Measurements from ENCODE around the gene AQP9.
"Not testable (repeated sequence)": the region's sequence is repeated elsewhere in the genome, so short reads cannot be mapped to it uniquely, and the experiment has no call there.

Gene AQP9

DNA sequence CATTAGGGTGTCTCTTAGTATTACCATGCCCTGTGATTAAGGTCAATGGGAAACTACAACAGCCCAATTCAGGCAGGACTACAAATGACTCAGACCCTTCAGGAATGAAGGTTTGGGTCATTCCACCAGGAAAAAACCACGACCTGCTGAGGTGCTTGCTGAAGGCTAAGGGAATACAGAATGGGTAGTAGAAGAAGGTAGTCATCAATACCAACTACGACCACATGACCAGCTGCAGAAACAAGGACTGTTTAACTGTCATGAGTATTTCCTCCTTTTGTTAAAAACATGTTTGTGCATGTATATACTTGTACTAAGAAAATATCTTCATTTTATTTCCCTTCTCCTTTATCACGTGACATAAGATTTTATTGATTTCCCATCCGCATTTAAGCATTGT is 71.8 kb downstream of the AQP9 start:
- not testable (repeated sequence) for H3K4me3 ChIP-seq (ENCODE audit: low read length in 2 of 2); H2AFZ ChIP-seq (ENCODE audit: low read length); H3K27ac ChIP-seq (replicated peaks; ENCODE audit: low read length); H3K18ac ChIP-seq (ENCODE audit: low read length); H3K9ac ChIP-seq (ENCODE audit: low read depth, low read length, poor library complexity); H3K4ac ChIP-seq (ENCODE audit: low read length); H3K23ac ChIP-seq (ENCODE audit: low read depth, low read length, poor library complexity); H2BK5ac ChIP-seq (ENCODE audit: low read length); DNase-seq (ENCODE audit: low spot score); H3K4me1 ChIP-seq (ENCODE audit: control insufficient read depth in 2 of 2, insufficient read depth in 1 of 2, low read depth in 1 of 2, low read length in 2 of 2); H3K27me3 ChIP-seq (ENCODE audit: control insufficient read depth in 3 of 3, insufficient read depth in 3 of 3, low read depth in 1 of 3, low read length in 3 of 3); H3K36me3 ChIP-seq (replicated peaks in 1 of 2; ENCODE audit: control insufficient read depth in 2 of 2, insufficient read depth in 2 of 2, low read length in 2 of 2); H2BK15ac ChIP-seq (ENCODE audit: low read length); H4K8ac ChIP-seq (ENCODE audit: low read depth, low read length); H3K4me2 ChIP-seq (ENCODE audit: insufficient read depth, low read length, poor library complexity, severe bottlenecking); H2BK12ac ChIP-seq (ENCODE audit: low read length); H4K91ac ChIP-seq (ENCODE audit: low read depth, low read length, poor library complexity); H3K14ac ChIP-seq (ENCODE audit: low read length); H3K9me3 ChIP-seq (replicated peaks in 1 of 2; ENCODE audit: control insufficient read depth in 2 of 2, insufficient read depth in 1 of 2, low read depth in 1 of 2, low read length in 2 of 2); H2BK120ac ChIP-seq (ENCODE audit: low read depth, low read length); H3K79me1 ChIP-seq (ENCODE audit: low read depth, low read length); H2AK5ac ChIP-seq (ENCODE audit: low read depth, low read length)
- no CpG with 5 or more reads among the region's 4 CpGs for WGBS, 2 donors (ENCODE audit: extremely low coverage in 2 of 2, insufficient read length in 2 of 2, insufficient replicate concordance in 1 of 2)

GRCh38 chr15:58212909-58213526 is 74.8 kb downstream of the AQP9 start:
- Histone ChIP-seq H3K4me2 (ENCODE audit: insufficient read depth, low read length, poor library complexity, severe bottlenecking) (no peak overlapping the region), H3K23ac (ENCODE audit: low read depth, low read length, poor library complexity) (no peak overlapping the region), H2AFZ (ENCODE audit: low read length) (peak overlapping the region; percentile 57), H3K27ac (replicated peaks; ENCODE audit: low read length) (no peak overlapping the region), H2BK120ac (ENCODE audit: low read depth, low read length) (no peak overlapping the region), H3K9me3 (replicated peaks in 1 of 2; ENCODE audit: control insufficient read depth in 2 of 2, insufficient read depth in 1 of 2, low read depth in 1 of 2, low read length in 2 of 2) (no peaks in the 10 kb centered on the region), H2BK12ac (ENCODE audit: low read length) (no peak overlapping the region), H3K18ac (ENCODE audit: low read length) (no peak overlapping the region), H3K79me1 (ENCODE audit: low read depth, low read length) (no peaks in the 10 kb centered on the region), H3K36me3 (replicated peaks in 1 of 2; ENCODE audit: control insufficient read depth in 2 of 2, insufficient read depth in 2 of 2, low read length in 2 of 2) (no peaks in the 10 kb centered on the region), H3K27me3 (ENCODE audit: control insufficient read depth in 3 of 3, insufficient read depth in 3 of 3, low read depth in 1 of 3, low read length in 3 of 3) (no peaks in the 10 kb centered on the region), H3K4ac (ENCODE audit: low read length) (no peak overlapping the region), H4K91ac (ENCODE audit: low read depth, low read length, poor library complexity) (no peak overlapping the region), H3K4me3 (ENCODE audit: low read length in 2 of 2) (no peak overlapping the region), H4K8ac (ENCODE audit: low read depth, low read length) (no peak overlapping the region), H2BK5ac (ENCODE audit: low read length) (no peak overlapping the region), H2BK15ac (ENCODE audit: low read length) (no peak overlapping the region), H3K14ac (ENCODE audit: low read length) (no peak overlapping the region), H3K4me1 (ENCODE audit: control insufficient read depth in 2 of 2, insufficient read depth in 1 of 2, low read depth in 1 of 2, low read length in 2 of 2) (peaks cover 0 to 1% of the 10 kb centered on the region in 2 donors), H2AK5ac (ENCODE audit: low read depth, low read length) (no peak overlapping the region), H3K9ac (ENCODE audit: low read depth, low read length, poor library complexity) (no peak overlapping the region)
- no CpG with 5 or more reads among the region's 7 CpGs for WGBS, 2 donors (ENCODE audit: extremely low coverage in 2 of 2, insufficient read length in 2 of 2, insufficient replicate concordance in 1 of 2)
- no peak for DNase-seq (ENCODE audit: low spot score)

DNA sequence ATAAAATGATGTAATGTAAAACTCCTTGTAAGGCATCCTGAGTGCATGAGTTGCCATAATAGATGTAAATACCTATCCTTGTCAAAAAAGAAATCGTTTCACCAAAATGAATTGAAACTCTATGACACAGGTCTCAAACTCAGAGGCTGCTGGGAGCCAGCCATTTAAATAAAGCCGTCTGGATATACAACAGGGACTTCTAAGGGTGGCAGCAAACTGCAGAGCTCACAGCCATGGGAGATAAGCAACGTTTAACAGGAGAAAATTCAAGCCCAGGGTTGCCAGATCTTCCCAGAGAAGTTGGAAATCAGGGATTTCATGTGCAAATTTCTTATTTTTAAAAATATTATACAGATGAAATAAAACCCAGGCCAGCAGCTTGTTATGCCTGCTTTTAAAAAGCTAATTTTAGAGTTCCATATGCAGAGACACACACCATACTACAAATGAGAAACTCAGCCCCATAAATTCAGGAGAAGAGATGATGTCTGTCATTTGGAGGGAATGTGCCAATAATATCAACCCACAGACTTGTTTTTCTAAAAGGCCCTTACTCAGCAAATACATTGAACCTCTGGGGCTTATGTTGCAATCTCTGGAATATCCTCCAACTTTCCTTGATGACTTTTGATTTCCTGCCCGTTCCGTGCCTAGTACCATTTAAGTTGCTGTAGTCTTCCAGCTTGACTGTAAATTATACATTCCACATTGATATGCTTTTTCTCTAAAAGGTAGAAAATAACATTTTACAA is 75.6 kb downstream of the AQP9 start:
- no peak overlapping the region for H3K4me2 ChIP-seq (ENCODE audit: insufficient read depth, low read length, poor library complexity, severe bottlenecking)
- no peak overlapping the region for H2BK12ac ChIP-seq (ENCODE audit: low read length)
- no peak overlapping the region for H2BK5ac ChIP-seq (ENCODE audit: low read length)
- H2BK15ac ChIP-seq (ENCODE audit: low read length) = no peak overlapping the region
- H3K23ac ChIP-seq (ENCODE audit: low read depth, low read length, poor library complexity) = no peak overlapping the region
- peaks cover 0 to 1% of the 10 kb centered on the region in 2 donors for H3K4me1 ChIP-seq (ENCODE audit: control insufficient read depth in 2 of 2, insufficient read depth in 1 of 2, low read depth in 1 of 2, low read length in 2 of 2)
- H3K4ac ChIP-seq (ENCODE audit: low read length) = no peak overlapping the region
- no peak overlapping the region for H3K18ac ChIP-seq (ENCODE audit: low read length)
- DNase-seq (ENCODE audit: low spot score) = no peak
- no peak overlapping the region for H3K9ac ChIP-seq (ENCODE audit: low read depth, low read length, poor library complexity)
- no peaks in the 10 kb centered on the region for H3K9me3 ChIP-seq (replicated peaks in 1 of 2; ENCODE audit: control insufficient read depth in 2 of 2, insufficient read depth in 1 of 2, low read depth in 1 of 2, low read length in 2 of 2)
- H3K27me3 ChIP-seq (ENCODE audit: control insufficient read depth in 3 of 3, insufficient read depth in 3 of 3, low read depth in 1 of 3, low read length in 3 of 3) = no peaks in the 10 kb centered on the region
- no peaks in the 10 kb centered on the region for H3K79me1 ChIP-seq (ENCODE audit: low read depth, low read length)
- WGBS, 2 donors (ENCODE audit: extremely low coverage in 2 of 2, insufficient read length in 2 of 2, insufficient replicate concordance in 1 of 2) = no CpG with 5 or more reads among the region's 5 CpGs
- no peak overlapping the region for H4K91ac ChIP-seq (ENCODE audit: low read depth, low read length, poor library complexity)
- no peak overlapping the region for H2BK120ac ChIP-seq (ENCODE audit: low read depth, low read length)
- no peaks in the 10 kb centered on the region for H3K36me3 ChIP-seq (replicated peaks in 1 of 2; ENCODE audit: control insufficient read depth in 2 of 2, insufficient read depth in 2 of 2, low read length in 2 of 2)
- H4K8ac ChIP-seq (ENCODE audit: low read depth, low read length) = no peak overlapping the region
- no peak overlapping the region for H2AK5ac ChIP-seq (ENCODE audit: low read depth, low read length)
- H3K27ac ChIP-seq (replicated peaks; ENCODE audit: low read length) = no peak overlapping the region
- no peak overlapping the region for H3K4me3 ChIP-seq (ENCODE audit: low read length in 2 of 2)
- no peak overlapping the region for H3K14ac ChIP-seq (ENCODE audit: low read length)
- no peak overlapping the region for H2AFZ ChIP-seq (ENCODE audit: low read length)

- H4K91ac ChIP-seq (ENCODE audit: low read depth, low read length, poor library complexity) = no peak overlapping the region
These were observed 76.6 kb downstream of the AQP9 start for GRCh38 chr15:58214591-58215340.

More at GRCh38 chr15:58214591-58215340, 76.6 kb downstream of the AQP9 start:
- no peaks in the 10 kb centered on the region for H3K79me1 ChIP-seq (ENCODE audit: low read depth, low read length)
- no peak overlapping the region for H4K8ac ChIP-seq (ENCODE audit: low read depth, low read length)
- peaks cover 0 to 1% of the 10 kb centered on the region in 2 donors for H3K4me1 ChIP-seq (ENCODE audit: control insufficient read depth in 2 of 2, insufficient read depth in 1 of 2, low read depth in 1 of 2, low read length in 2 of 2)
- no peak overlapping the region for H2BK120ac ChIP-seq (ENCODE audit: low read depth, low read length)
- no peak overlapping the region for H3K27ac ChIP-seq (replicated peaks; ENCODE audit: low read length)
- H3K23ac ChIP-seq (ENCODE audit: low read depth, low read length, poor library complexity) = no peak overlapping the region
- no peaks in the 10 kb centered on the region for H3K9me3 ChIP-seq (replicated peaks in 1 of 2; ENCODE audit: control insufficient read depth in 2 of 2, insufficient read depth in 1 of 2, low read depth in 1 of 2, low read length in 2 of 2)
- no peak overlapping the region for H2AFZ ChIP-seq (ENCODE audit: low read length)
- no peak overlapping the region for H2BK15ac ChIP-seq (ENCODE audit: low read length)
- no peak overlapping the region for H2AK5ac ChIP-seq (ENCODE audit: low read depth, low read length)
- no peak overlapping the region for H2BK12ac ChIP-seq (ENCODE audit: low read length)
- no peaks in the 10 kb centered on the region for H3K27me3 ChIP-seq (ENCODE audit: control insufficient read depth in 3 of 3, insufficient read depth in 3 of 3, low read depth in 1 of 3, low read length in 3 of 3)
- no peak overlapping the region for H2BK5ac ChIP-seq (ENCODE audit: low read length)
- WGBS, 2 donors (ENCODE audit: extremely low coverage in 2 of 2, insufficient read length in 2 of 2, insufficient replicate concordance in 1 of 2) = no CpG with 5 or more reads among the region's 11 CpGs
- no peaks in the 10 kb centered on the region for H3K36me3 ChIP-seq (replicated peaks in 1 of 2; ENCODE audit: control insufficient read depth in 2 of 2, insufficient read depth in 2 of 2, low read length in 2 of 2)
- H3K4ac ChIP-seq (ENCODE audit: low read length) = no peak overlapping the region
- no peak overlapping the region for H3K18ac ChIP-seq (ENCODE audit: low read length)
- no peak overlapping the region for H3K4me3 ChIP-seq (ENCODE audit: low read length in 2 of 2)
- no peak overlapping the region for H3K4me2 ChIP-seq (ENCODE audit: insufficient read depth, low read length, poor library complexity, severe bottlenecking)
- no peak for DNase-seq (ENCODE audit: low spot score)
- no peak overlapping the region for H3K14ac ChIP-seq (ENCODE audit: low read length)
- H3K9ac ChIP-seq (ENCODE audit: low read depth, low read length, poor library complexity) = no peak overlapping the region

All from neuronal stem cell (in vitro differentiated cells).